Measurements from ENCODE around the gene NEK10.
"Not testable (repeated sequence)": the region's sequence is repeated elsewhere in the genome, so short reads cannot be mapped to it uniquely, and the experiment has no call there.

NEK10 gene

GRCh38 chr3:27354161-27354560, 15.0 kb downstream of the NEK10 start:
- no peak for DNase-seq

GRCh38 chr3:27353221-27353620, 16.0 kb downstream of the NEK10 start:
- DNase-seq = peak; percentile 42

GRCh38 chr3:27352047-27352446, 17.1 kb downstream of the NEK10 start:
- no peak for DNase-seq

- no peak for DNase-seq
These were observed 19.4 kb downstream of the NEK10 start for GRCh38 chr3:27349832-27350231.

- DNase-seq = no peak
These were observed 23.0 kb downstream of the NEK10 start for GRCh38 chr3:27345959-27346865.

GRCh38 chr3:27345493-27345892, 23.7 kb downstream of the NEK10 start:
- DNase-seq = no peak

- DNase-seq = no peak
These were observed 24.1 kb downstream of the NEK10 start for GRCh38 chr3:27345045-27345444.

- no peak for DNase-seq
These were observed 25.0 kb downstream of the NEK10 start for GRCh38 chr3:27344192-27344591.

GRCh38 chr3:27342267-27342666, 26.9 kb downstream of the NEK10 start:
- peak; percentile 16 for DNase-seq

- no peak for DNase-seq
These were observed 28.6 kb downstream of the NEK10 start for GRCh38 chr3:27340534-27340933.

GRCh38 chr3:27335571-27335970, 33.6 kb downstream of the NEK10 start:
- DNase-seq = no peak

GRCh38 chr3:27333843-27334242, 35.3 kb downstream of the NEK10 start:
- no peak for DNase-seq

- DNase-seq = not testable (repeated sequence)
These were observed 40.0 kb downstream of the NEK10 start for GRCh38 chr3:27328982-27329762.

- peak; percentile 91 for DNase-seq
These were observed 42.3 kb downstream of the NEK10 start for GRCh38 chr3:27326629-27327545.

- peak; percentile 45 for DNase-seq
These were observed 43.0 kb downstream of the NEK10 start for GRCh38 chr3:27326202-27326601.

- no peak for DNase-seq
These were observed 43.8 kb downstream of the NEK10 start for GRCh38 chr3:27325419-27325818.

GRCh38 chr3:27324686-27325085, 44.5 kb downstream of the NEK10 start:
- DNase-seq = no peak

- no peak for DNase-seq
These were observed 46.1 kb downstream of the NEK10 start for GRCh38 chr3:27323087-27323570.

GRCh38 chr3:27322634-27323033, 46.5 kb downstream of the NEK10 start:
- DNase-seq = no peak

GRCh38 chr3:27319847-27320526, 49.2 kb downstream of the NEK10 start:
- no peak for DNase-seq

- no peak for DNase-seq
These were observed 49.9 kb downstream of the NEK10 start for GRCh38 chr3:27319304-27319703.

- DNase-seq = no peak
These were observed 52.1 kb downstream of the NEK10 start for GRCh38 chr3:27317096-27317495.

Data from fibroblast of skin of abdomen (primary cell).